HEK293 (cell line): ENCODE results near the gene HNRNPM.

Experiments
- GLI2 ChIP-seq: fragments of 450-650 bp; formaldehyde crosslinking; IDR thresholded peaks from 2 replicates; pipeline ENCODE4; 2017; ENCODE audit warnings: missing biosample characterization, missing genetic modification characterization, low read depth, borderline replicate concordance
- HOXA7 ChIP-seq: sonication (generic); formaldehyde crosslinking; IDR thresholded peaks from 2 replicates; pipeline ENCODE4 v1.8.1; 2022; ENCODE audit warnings: missing genetic modification reagents, borderline replicate concordance
- HOXD13 ChIP-seq: sonication (generic); formaldehyde crosslinking; IDR thresholded peaks from 2 replicates; pipeline ENCODE4 v1.8.0; 2022; ENCODE audit warnings: missing genetic modification reagents, borderline replicate concordance
- KLF1 ChIP-seq: fragments of 450-650 bp; formaldehyde crosslinking; IDR thresholded peaks from 2 replicates; pipeline ENCODE4 v1.5.1; 2016; ENCODE audit warnings: missing biosample characterization, missing genetic modification characterization
- KLF10 ChIP-seq: fragments of 450-650 bp; IDR thresholded peaks from 2 replicates; pipeline ENCODE4 v1.5.1; 2018; ENCODE audit warnings: missing biosample characterization, mild to moderate bottlenecking, missing genetic modification characterization
- MEIS1 ChIP-seq: sonication (generic); formaldehyde crosslinking; IDR thresholded peaks from 2 replicates; pipeline ENCODE4 v1.8.1; 2022; ENCODE audit warnings: missing genetic modification reagents, mild to moderate bottlenecking, borderline replicate concordance
- MYNN ChIP-seq: fragments of 450-650 bp; formaldehyde crosslinking; IDR thresholded peaks from 2 replicates; pipeline ENCODE4 v1.5.1; 2016; ENCODE audit warnings: missing biosample characterization, missing genetic modification characterization, borderline replicate concordance
- SCRT2 ChIP-seq: fragments of 450-650 bp; formaldehyde crosslinking; IDR thresholded peaks from 2 replicates; pipeline ENCODE4 v1.5.1; 2016; ENCODE audit warnings: missing biosample characterization, missing genetic modification characterization
- ZBTB17 ChIP-seq: fragments of 450-650 bp; formaldehyde crosslinking; IDR thresholded peaks from 2 replicates; pipeline ENCODE4 v1.5.1; 2016; ENCODE audit warnings: missing biosample characterization, missing genetic modification characterization
- ZBTB26 ChIP-seq: fragments of 450-650 bp; formaldehyde crosslinking; optimal IDR thresholded peaks from 2 replicates; pipeline ENCODE3; 2016; ENCODE audit warnings: missing biosample characterization, mild to moderate bottlenecking, missing genetic modification characterization
- ZFP3 ChIP-seq: fragments of 450-650 bp; formaldehyde crosslinking; IDR thresholded peaks from 2 replicates; pipeline ENCODE4 v1.5.1; 2016; ENCODE audit warnings: low read depth, missing biosample characterization, missing genetic modification characterization
- ZNF138 ChIP-seq: fragments of 450-650 bp; formaldehyde crosslinking; IDR thresholded peaks from 2 replicates; pipeline ENCODE4 v1.5.1; 2016; ENCODE audit warnings: missing biosample characterization, missing genetic modification characterization, borderline replicate concordance
- ZNF146 ChIP-seq: fragments of 450-650 bp; formaldehyde crosslinking; IDR thresholded peaks from 2 replicates; pipeline ENCODE4 v1.5.1; 2016; ENCODE audit warnings: missing biosample characterization, missing genetic modification characterization
- ZNF148 ChIP-seq: fragments of 450-650 bp; formaldehyde crosslinking; IDR thresholded peaks from 2 replicates; pipeline ENCODE4 v1.5.0; 2017; ENCODE audit warnings: missing biosample characterization, missing genetic modification characterization, borderline replicate concordance
- ZNF175 ChIP-seq: fragments of 450-650 bp; formaldehyde crosslinking; IDR thresholded peaks from 2 replicates; pipeline ENCODE4 v1.5.1; 2016; ENCODE audit warnings: missing biosample characterization, missing genetic modification characterization
- ZNF2 ChIP-seq: fragments of 450-650 bp; formaldehyde crosslinking; IDR thresholded peaks from 2 replicates; pipeline ENCODE4 v1.5.1; 2016; ENCODE audit warnings: missing biosample characterization, missing genetic modification characterization
- ZNF214 ChIP-seq: fragments of 450-650 bp; formaldehyde crosslinking; IDR thresholded peaks from 2 replicates; pipeline ENCODE4 v1.5.1; 2017; ENCODE audit warnings: missing biosample characterization, mild to moderate bottlenecking, missing genetic modification characterization, borderline replicate concordance
- ZNF248 ChIP-seq: fragments of 450-650 bp; formaldehyde crosslinking; IDR thresholded peaks from 2 replicates; pipeline ENCODE4 v1.5.1; 2017; ENCODE audit warnings: missing biosample characterization, missing genetic modification characterization
- ZNF266 ChIP-seq: fragments of 450-650 bp; formaldehyde crosslinking; IDR thresholded peaks from 2 replicates; pipeline ENCODE4 v1.5.1; 2016; ENCODE audit warnings: missing biosample characterization, missing genetic modification characterization, low read depth
- ZNF335 ChIP-seq: fragments of 450-650 bp; formaldehyde crosslinking; conservative IDR thresholded peaks from 2 replicates; pipeline ENCODE4 v1.5.1; 2016; ENCODE audit warnings: missing biosample characterization, missing genetic modification characterization
- ZNF404 ChIP-seq: fragments of 450-650 bp; formaldehyde crosslinking; IDR thresholded peaks from 2 replicates; pipeline ENCODE4 v1.5.1; 2017; ENCODE audit warnings: missing biosample characterization, missing genetic modification characterization
- ZNF416 ChIP-seq: fragments of 450-650 bp; formaldehyde crosslinking; IDR thresholded peaks from 2 replicates; pipeline ENCODE4 v1.5.1; 2016; ENCODE audit warnings: missing biosample characterization, missing genetic modification characterization
- ZNF513 ChIP-seq: fragments of 450-650 bp; IDR thresholded peaks from 2 replicates; pipeline ENCODE4 v1.5.1; 2018; ENCODE audit warnings: missing biosample characterization, missing genetic modification characterization
- ZNF521 ChIP-seq: fragments of 450-650 bp; formaldehyde crosslinking; IDR thresholded peaks from 2 replicates; pipeline ENCODE4 v1.5.1; 2017; ENCODE audit warnings: missing biosample characterization, mild to moderate bottlenecking, missing genetic modification characterization
- ZNF544 ChIP-seq: fragments of 450-650 bp; formaldehyde crosslinking; IDR thresholded peaks from 2 replicates; pipeline ENCODE4 v1.5.0; 2017; ENCODE audit warnings: missing biosample characterization, missing genetic modification characterization
- ZNF555 ChIP-seq: fragments of 450-650 bp; formaldehyde crosslinking; conservative IDR thresholded peaks from 2 replicates; pipeline ENCODE4 v1.5.1; 2017; ENCODE audit warnings: missing biosample characterization, mild to moderate bottlenecking, missing genetic modification characterization, inconsistent platforms
- ZNF596 ChIP-seq: fragments of 450-650 bp; IDR thresholded peaks from 2 replicates; pipeline ENCODE4 v1.5.0; 2018; ENCODE audit warnings: missing biosample characterization, mild to moderate bottlenecking, missing genetic modification characterization, moderate library complexity
- ZNF600 ChIP-seq: fragments of 450-650 bp; formaldehyde crosslinking; IDR thresholded peaks from 2 replicates; pipeline ENCODE4 v1.5.1; 2016; ENCODE audit warnings: missing biosample characterization, missing genetic modification characterization
- ZNF610 ChIP-seq: fragments of 450-650 bp; formaldehyde crosslinking; IDR thresholded peaks from 2 replicates; pipeline ENCODE4 v1.5.1; 2016; ENCODE audit warnings: missing biosample characterization, missing genetic modification characterization, borderline replicate concordance
- ZNF623 ChIP-seq: fragments of 450-650 bp; formaldehyde crosslinking; IDR thresholded peaks from 2 replicates; pipeline ENCODE4 v1.5.1; 2016; ENCODE audit warnings: missing biosample characterization, missing genetic modification characterization
- ZNF624 ChIP-seq: fragments of 450-650 bp; formaldehyde crosslinking; IDR thresholded peaks from 2 replicates; pipeline ENCODE4 v1.5.1; 2017; ENCODE audit warnings: missing biosample characterization, missing genetic modification characterization
- ZNF654 ChIP-seq: fragments of 450-650 bp; formaldehyde crosslinking; IDR thresholded peaks from 2 replicates; pipeline ENCODE4 v1.5.1; 2016; ENCODE audit warnings: low read depth, missing biosample characterization, missing genetic modification characterization
- ZNF670 ChIP-seq: fragments of 450-650 bp; formaldehyde crosslinking; IDR thresholded peaks from 2 replicates; pipeline ENCODE4 v1.5.1; 2016; ENCODE audit warnings: missing biosample characterization, missing genetic modification characterization, low read depth
- ZNF704 ChIP-seq: fragments of 450-650 bp; formaldehyde crosslinking; IDR thresholded peaks from 2 replicates; pipeline ENCODE4 v1.5.1; 2016; ENCODE audit warnings: missing biosample characterization, missing genetic modification characterization
- ZNF777 ChIP-seq: fragments of 450-650 bp; formaldehyde crosslinking; IDR thresholded peaks from 2 replicates; pipeline ENCODE4 v1.5.1; 2017; ENCODE audit warnings: missing biosample characterization, missing genetic modification characterization, borderline replicate concordance

The HNRNPM gene

GRCh38 chr19:8513687-8514504, 69.1 kb downstream of the HNRNPM start, which contains the start of gene ZNF414 (continued):
- TF ChIP-seq ZNF555 (tag by site-specific recombination): no peak
- no peak for TF ChIP-seq ZNF544 (tag by site-specific recombination)
- peak; percentile 42; the same call in 1 of the 2 replicates for TF ChIP-seq SCRT2
- peak; percentile 77; the same call in 1 of the 2 replicates for TF ChIP-seq KLF10 (tag by site-specific recombination)
- peak; percentile 56; the same call in 1 of the 2 replicates for TF ChIP-seq ZNF600 (tag by site-specific recombination)
- TF ChIP-seq ZNF335 (tag by site-specific recombination): peak; percentile 84
- no peak for TF ChIP-seq ZNF2 (tag by site-specific recombination)
- TF ChIP-seq ZNF148 (tag by site-specific recombination): no peak
- no peak for TF ChIP-seq GLI2 (tag by site-specific recombination)
- no peak for TF ChIP-seq MEIS1 (CRISPR knock-in tag)
- TF ChIP-seq HOXA7 (CRISPR knock-in tag): no peak
- no peak for TF ChIP-seq ZNF416 (tag by site-specific recombination)
- TF ChIP-seq ZNF175 (tag by site-specific recombination): no peak
- TF ChIP-seq ZNF138 (tag by site-specific recombination): no peak
- TF ChIP-seq ZNF670: no peak
- peak; percentile 28; the same call in 1 of the 2 replicates for TF ChIP-seq KLF1
- no peak for TF ChIP-seq ZNF214 (tag by site-specific recombination)
- no peak for TF ChIP-seq MYNN
- TF ChIP-seq ZNF146 (tag by site-specific recombination): no peak
- no peak for TF ChIP-seq ZNF248 (tag by site-specific recombination)
- TF ChIP-seq ZNF521 (tag by site-specific recombination): no peak
- TF ChIP-seq ZNF266 (tag by site-specific recombination): no peak
- peak; percentile 17; the same call in 1 of the 2 replicates for TF ChIP-seq ZNF654
- no peak for TF ChIP-seq ZNF624 (tag by site-specific recombination)
- TF ChIP-seq ZNF777: no peak
- peak; percentile 97 for TF ChIP-seq ZBTB17 (tag by site-specific recombination)
- TF ChIP-seq ZNF513: no peak
- 0 out of 2 replicates have a peak, but pooled peaks have one; percentile 37 for TF ChIP-seq ZNF704
- no peak for TF ChIP-seq HOXD13 (CRISPR knock-in tag)
- no peak for TF ChIP-seq ZNF623 (tag by site-specific recombination)
- 0 out of 2 replicates have a peak, but pooled peaks have one; percentile 34 for TF ChIP-seq ZNF610 (tag by site-specific recombination)
- peak; percentile 87 for TF ChIP-seq ZBTB26
- no peak for TF ChIP-seq ZNF404 (tag by site-specific recombination)
- no peak for TF ChIP-seq ZNF596 (tag by site-specific recombination)
- TF ChIP-seq ZFP3 (tag by site-specific recombination): no peak
